Nephron (organoid): ENCODE results near the gene GINS2.

ENCODE experiments used
- H3K27ac Mint-ChIP-seq, 3 experiments: 2 replicates each; pipeline ENCODE4 v1.8.0; 2020; ENCODE audit warnings: mixed read lengths in 3 of 3, mild to moderate bottlenecking in 2 of 3, moderate library complexity in 1 of 3
- H3K27me3 Mint-ChIP-seq: 2 replicates; pipeline ENCODE4 v1.8.0; 2021; ENCODE audit warnings: low read depth, mild to moderate bottlenecking, moderate library complexity, mixed read lengths
- H3K36me3 Mint-ChIP-seq: 2 replicates; pipeline ENCODE4 v1.8.0; 2020; ENCODE audit warnings: low read depth, mixed read lengths
- H3K4me1 Mint-ChIP-seq: 2 replicates; pipeline ENCODE4 v1.8.0; 2020; ENCODE audit warnings: mixed read lengths
- H3K4me3 Mint-ChIP-seq, 3 experiments: 2 replicates each; pipeline ENCODE4 v1.8.0; 2020; ENCODE audit warnings: mild to moderate bottlenecking in 3 of 3, mixed read lengths in 3 of 3, moderate library complexity in 2 of 3
- H3K9me3 Mint-ChIP-seq: 2 replicates; pipeline ENCODE4 v1.8.0; 2020; ENCODE audit warnings: mixed read lengths
- TF ChIP-seq, protein P1 (sequence below), 3 experiments: fragments of 200-600 bp; sonication (generic); IDR thresholded peaks; one replicate each; pipeline ENCODE4 v1.5.0; 2021; ENCODE audit warnings: antibody characterized with exemption in 3 of 3; ENCODE audit not compliant: unreplicated experiment in 3 of 3

Gene GINS2

DNA sequence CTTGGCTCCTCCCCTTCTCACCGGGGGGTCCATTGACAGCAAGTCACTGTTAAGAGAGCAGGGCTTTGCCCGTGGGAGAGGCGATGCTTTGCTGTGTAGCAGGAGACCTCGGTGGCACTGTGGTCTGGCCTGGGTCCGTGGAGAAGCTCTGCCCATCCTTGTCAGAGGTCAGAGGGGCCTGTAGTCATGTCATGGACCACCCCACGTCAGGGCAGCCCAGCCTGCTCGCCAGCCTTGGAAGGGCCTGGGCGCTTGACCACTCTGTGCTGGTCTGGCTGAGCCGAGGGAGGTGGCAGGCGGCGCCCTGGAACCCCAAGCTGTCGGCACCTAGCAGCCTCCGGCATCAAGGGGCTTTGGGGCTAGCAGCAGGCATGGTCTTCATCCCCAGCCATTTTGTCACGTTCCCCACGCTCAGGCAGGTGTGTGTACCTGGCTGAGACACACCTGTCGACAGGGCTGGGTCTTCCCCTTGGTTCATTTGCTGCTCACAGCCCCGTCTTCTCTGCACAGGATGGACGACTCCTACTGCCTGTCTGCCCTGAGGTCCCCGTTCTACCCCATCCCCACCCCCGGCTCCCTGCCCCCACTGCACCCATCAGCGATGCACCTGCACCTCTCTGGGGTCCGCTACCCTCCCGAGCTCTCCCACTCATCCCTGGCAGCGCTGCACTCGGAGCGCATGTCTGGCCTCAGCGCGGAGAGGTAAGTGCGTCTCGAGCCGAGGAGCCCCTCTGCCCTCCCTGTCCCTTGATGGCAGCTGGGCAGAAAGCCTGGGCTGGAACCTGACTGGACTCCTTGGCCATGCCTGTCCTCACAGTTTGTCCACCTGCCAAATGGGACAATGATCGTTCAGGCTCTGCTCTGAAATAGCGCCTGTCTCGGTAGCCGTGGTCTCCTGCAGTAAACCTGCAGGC lies 33.3 kb downstream of the GINS2 start:
- Mint-ChIP-seq H3K4me3 (no peak overlapping the region), H3K4me1 (peaks cover 20% of the 10 kb centered on the region), H3K27ac (no peak overlapping the region), H3K9me3 (no peaks in the 10 kb centered on the region), H3K27me3 (no peaks in the 10 kb centered on the region), H3K36me3 (peaks cover 35% of the 10 kb centered on the region)
- TF ChIP-seq, protein P1, sequence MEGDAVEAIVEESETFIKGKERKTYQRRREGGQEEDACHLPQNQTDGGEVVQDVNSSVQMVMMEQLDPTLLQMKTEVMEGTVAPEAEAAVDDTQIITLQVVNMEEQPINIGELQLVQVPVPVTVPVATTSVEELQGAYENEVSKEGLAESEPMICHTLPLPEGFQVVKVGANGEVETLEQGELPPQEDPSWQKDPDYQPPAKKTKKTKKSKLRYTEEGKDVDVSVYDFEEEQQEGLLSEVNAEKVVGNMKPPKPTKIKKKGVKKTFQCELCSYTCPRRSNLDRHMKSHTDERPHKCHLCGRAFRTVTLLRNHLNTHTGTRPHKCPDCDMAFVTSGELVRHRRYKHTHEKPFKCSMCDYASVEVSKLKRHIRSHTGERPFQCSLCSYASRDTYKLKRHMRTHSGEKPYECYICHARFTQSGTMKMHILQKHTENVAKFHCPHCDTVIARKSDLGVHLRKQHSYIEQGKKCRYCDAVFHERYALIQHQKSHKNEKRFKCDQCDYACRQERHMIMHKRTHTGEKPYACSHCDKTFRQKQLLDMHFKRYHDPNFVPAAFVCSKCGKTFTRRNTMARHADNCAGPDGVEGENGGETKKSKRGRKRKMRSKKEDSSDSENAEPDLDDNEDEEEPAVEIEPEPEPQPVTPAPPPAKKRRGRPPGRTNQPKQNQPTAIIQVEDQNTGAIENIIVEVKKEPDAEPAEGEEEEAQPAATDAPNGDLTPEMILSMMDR (IDR thresholded peaks at IDR 0.05; ENCODE audit: unreplicated experiment in 3 of 3): no peak

DNA sequence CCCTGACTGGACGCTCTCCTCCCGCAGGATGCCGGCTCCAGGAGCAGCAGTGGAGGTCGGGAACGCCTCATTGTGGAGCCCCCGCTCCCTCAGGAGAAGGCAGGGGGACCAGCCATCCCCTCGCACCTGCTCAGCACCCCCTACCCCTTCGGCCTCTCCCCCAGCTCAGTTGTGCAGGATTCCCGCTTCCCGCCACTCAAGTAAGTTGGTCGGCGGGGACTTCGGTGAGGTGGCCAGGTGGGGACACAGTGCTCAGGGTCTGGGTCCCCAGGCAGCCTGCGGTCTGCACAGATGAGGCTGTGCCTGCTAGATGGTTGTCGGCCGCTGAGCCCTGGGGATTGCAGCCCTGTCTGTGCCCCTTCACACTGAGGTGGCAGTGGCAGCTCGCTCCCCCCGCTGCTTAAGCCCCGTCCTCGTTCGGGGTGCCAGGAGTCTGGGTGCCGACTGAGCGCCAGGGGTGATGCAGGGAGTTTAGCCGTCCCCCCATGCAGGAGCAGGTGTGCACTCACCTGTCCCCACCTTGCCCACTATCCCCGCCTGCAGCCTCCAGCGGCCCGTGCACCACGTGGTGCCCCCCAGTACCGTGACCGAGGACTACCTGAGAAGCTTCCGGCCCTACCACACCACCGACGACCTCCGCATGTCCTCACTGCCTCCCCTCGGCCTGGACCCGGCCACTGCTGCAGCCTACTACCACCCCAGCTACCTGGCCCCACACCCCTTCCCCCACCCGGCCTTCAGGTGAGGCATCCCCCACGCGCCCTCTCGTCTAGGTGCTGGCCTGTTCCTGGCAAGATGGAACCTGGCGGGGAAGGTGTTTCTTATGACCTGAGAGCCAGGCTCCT lies 34.3 kb downstream of the GINS2 start:
- H3K9me3 Mint-ChIP-seq: no peaks in the 10 kb centered on the region
- H3K4me1 Mint-ChIP-seq: peaks cover 15% of the 10 kb centered on the region
- peaks cover 29% of the 10 kb centered on the region for H3K36me3 Mint-ChIP-seq
- TF ChIP-seq, protein P1 (IDR thresholded peaks at IDR 0.05; ENCODE audit: unreplicated experiment in 3 of 3): no peak
- no peaks in the 10 kb centered on the region for H3K27me3 Mint-ChIP-seq
- H3K4me3 Mint-ChIP-seq: no peak overlapping the region
- H3K27ac Mint-ChIP-seq: no peak overlapping the region

DNA sequence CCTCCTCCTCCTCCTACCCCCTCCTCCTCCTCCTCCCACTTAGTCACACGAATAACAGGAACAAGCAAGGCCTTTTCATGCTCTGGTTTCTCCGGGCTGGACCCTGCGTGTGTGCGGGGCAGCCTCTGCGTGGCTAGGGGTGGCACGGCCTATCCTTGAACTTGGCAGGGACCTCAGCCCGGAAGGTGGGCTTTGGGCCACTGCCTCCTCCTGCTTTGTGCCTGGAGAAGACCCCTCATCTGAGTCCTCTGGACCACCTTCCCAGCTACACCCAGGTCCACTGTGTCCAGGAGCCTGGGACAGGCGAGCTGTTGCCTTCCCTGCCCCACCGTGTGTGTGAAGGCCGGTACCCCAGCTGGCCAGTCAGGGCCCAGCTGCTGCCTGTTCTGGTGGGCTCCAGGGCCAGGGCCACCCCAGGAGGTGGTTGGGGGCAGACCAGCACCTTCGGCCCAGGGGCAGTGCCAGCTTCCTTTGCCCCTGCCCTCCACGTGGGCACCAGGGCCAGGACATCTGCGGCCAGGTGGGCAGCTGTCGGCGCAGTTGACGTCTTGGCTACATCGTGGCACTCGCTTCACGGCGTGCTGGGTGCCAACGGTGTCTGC lies 35.4 kb downstream of the GINS2 start:
- Mint-ChIP-seq H3K27me3 (no peaks in the 10 kb centered on the region), H3K4me3 (no peak overlapping the region), H3K9me3 (no peaks in the 10 kb centered on the region), H3K36me3 (peaks cover 21% of the 10 kb centered on the region), H3K4me1 (peaks cover 17% of the 10 kb centered on the region), H3K27ac (no peak overlapping the region)
- TF ChIP-seq, protein P1 (IDR thresholded peaks at IDR 0.05; ENCODE audit: unreplicated experiment in 3 of 3): no peak

DNA sequence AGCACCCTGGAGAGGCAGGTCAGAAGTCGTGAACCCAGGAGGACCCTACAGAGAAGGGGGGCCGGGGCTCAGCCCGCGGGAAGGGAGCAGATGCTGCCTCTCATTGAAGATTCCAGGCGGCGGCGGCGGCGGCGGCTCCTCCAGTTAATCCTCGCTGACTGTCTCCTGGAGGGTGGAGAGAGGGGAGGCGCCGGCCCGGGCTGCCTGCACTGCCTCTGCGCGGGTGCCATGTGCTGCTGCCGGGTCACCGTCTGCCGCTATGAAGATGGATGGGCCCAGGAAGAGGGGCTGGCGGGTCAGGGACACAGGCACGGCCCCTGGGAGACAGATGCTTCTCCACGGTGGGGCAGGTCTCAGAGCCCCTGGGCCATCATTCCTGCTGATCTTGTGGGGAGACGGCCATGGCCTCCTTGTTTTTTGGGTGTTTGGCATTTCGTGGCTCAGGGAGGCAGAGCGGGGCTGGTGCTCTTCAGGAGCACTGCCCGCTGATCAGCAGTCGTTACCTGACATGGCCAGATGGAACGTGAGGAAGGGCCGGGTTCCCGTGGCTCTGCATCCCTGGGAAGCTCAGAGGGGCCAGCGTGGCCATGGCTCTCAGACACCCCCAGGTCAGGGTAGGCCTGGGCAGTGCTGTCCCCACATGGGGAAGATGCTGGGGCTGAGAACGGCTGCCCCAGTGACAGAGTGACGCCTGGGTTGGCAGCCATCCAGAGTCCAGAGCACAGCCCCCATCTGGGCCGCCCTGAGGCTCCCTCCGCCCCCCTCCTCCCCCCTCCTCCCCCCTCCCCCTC lies 36.1 kb downstream of the GINS2 start:
- no peaks in the 10 kb centered on the region for H3K27me3 Mint-ChIP-seq
- peaks cover 17% of the 10 kb centered on the region for H3K4me1 Mint-ChIP-seq
- peak overlapping the region; percentile 47 to 79 (median 76) for H3K27ac Mint-ChIP-seq
- TF ChIP-seq, protein P1 (IDR thresholded peaks at IDR 0.05; ENCODE audit: unreplicated experiment in 3 of 3): no peak
- H3K4me3 Mint-ChIP-seq: peak overlapping the region in 2 of 3 experiments; percentile 11 to 38
- no peaks in the 10 kb centered on the region for H3K9me3 Mint-ChIP-seq
- peaks cover 16% of the 10 kb centered on the region for H3K36me3 Mint-ChIP-seq

DNA sequence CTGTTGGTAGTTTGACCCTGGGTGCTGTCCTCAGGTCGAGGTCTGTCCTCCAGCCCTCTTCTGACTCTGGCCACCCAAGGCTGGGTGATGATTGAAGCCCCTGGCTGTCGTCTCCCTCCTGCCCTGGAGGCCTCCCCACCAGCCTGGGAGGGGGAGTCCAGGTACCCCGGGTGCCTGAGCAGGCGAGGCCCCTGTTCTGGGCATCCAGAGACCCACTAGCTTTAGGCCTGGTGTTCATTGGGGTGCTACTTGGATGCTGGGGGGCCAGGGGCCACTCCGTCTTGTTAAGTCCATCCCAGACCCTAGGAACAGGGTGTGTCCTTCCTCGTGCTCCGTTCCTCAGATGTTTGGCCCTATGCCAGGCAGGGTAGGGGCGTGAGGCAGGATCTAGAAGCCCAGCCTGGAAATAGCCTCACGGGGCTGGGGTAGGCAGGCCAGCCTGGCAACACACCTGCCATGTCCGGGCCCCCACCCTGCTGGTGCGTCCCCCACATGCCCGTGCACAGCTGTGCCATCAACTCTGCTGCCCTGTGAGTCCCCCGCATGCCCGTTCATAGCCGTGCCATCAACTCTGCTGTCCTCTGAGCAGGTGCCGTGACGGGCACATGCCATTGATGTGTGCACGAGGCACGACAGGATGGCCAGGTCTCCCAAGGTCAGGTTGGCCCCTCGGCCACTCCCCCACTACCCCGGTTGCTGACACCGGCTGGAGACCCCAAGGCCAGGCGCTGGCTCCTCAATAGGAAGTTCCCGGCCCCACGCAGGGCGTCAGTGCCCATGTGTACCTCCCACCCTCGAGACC lies 36.9 kb downstream of the GINS2 start:
- Mint-ChIP-seq H3K36me3 (peaks cover 9% of the 10 kb centered on the region), H3K27me3 (no peaks in the 10 kb centered on the region), H3K27ac (peak overlapping the region; percentile 47 to 79 (median 76)), H3K9me3 (no peaks in the 10 kb centered on the region), H3K4me3 (peak overlapping the region in 2 of 3 experiments; percentile 11 to 43), H3K4me1 (peaks cover 17% of the 10 kb centered on the region)
- TF ChIP-seq, protein P1 (IDR thresholded peaks at IDR 0.05; ENCODE audit: unreplicated experiment in 3 of 3): no peak
